C4-2B (cell line): ENCODE results near the gene KRT10.

Source experiments
- CTCF ChIP-seq: fragments of 450-650 bp; conservative IDR thresholded peaks from 2 replicates; pipeline ENCODE4 v1.5.1; 2017; ENCODE audit warnings: mild to moderate bottlenecking
- ZFX ChIP-seq: fragments of 450-650 bp; IDR thresholded peaks from 2 replicates; pipeline ENCODE4 v1.6.1; 2017

DNA sequence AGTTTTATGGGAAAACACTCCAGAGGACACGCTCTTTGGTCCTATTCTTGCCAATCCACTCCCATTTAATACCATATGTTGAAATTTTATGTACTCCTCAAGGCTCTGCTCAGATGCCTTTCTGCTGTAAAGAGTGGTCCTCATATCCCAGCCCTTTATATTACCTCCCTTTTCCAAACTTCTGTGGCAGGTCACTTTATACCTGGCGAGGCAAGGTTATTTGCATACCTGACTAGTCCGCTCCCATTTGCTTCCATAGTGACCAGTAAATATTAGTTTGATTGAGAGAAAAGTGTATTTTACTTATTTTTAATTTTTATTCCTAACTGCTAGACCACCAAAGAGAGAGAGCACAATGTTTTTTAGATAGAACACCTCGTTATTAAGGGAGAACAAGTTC is 27.3 kb upstream of the KRT10 start:
- TF ChIP-seq CTCF (no peak), ZFX (no peak)
